ENCODE measurements around the gene PCNX2.
"Not testable (repeated sequence)": the region's sequence is repeated elsewhere in the genome, so short reads cannot be mapped to it uniquely, and the experiment has no call there.

The PCNX2 gene

DNA sequence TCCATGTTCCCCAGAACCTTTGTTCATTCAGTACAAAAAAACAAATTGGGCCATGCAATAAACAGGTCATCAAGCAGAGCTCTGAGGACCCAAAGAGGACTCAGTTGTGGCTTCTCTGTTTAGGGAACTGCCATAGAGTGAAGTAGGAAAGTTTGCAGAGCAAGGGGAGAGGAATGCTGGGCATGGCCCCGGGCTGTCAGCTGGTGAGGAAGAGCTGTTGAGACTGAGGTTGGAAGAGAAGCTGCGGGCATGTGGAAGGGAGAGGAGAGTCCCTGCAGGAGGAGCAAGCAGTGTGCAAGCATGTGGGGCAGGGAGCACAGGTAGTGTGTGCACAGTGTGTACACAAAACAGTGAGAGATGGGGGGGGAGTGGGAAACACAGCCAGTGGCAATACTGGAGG lies 273.3 kb downstream of the PCNX2 start:
- DNase-seq: no peak

DNA sequence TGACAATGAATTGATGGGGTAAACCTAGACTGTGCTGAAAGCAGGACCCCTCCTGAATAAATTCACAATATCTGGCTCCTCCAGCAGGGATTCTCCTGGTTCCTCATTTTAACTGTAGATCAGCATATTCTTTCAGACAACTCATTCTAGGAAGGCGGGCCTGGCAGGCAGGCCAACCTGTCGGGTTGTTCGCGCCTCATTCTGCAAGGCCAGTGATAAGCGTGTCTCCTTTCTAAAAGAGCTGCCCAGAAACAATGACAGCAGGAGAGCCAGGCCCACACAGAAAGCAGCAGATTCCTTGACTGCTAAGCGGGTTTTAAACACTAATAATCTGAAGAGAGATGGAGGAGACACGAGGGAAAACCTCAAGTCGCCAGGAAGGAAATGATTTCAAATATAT lies 275.1 kb downstream of the PCNX2 start:
- peak in 1 of 51 donors; percentile 10 for DNase-seq

DNA sequence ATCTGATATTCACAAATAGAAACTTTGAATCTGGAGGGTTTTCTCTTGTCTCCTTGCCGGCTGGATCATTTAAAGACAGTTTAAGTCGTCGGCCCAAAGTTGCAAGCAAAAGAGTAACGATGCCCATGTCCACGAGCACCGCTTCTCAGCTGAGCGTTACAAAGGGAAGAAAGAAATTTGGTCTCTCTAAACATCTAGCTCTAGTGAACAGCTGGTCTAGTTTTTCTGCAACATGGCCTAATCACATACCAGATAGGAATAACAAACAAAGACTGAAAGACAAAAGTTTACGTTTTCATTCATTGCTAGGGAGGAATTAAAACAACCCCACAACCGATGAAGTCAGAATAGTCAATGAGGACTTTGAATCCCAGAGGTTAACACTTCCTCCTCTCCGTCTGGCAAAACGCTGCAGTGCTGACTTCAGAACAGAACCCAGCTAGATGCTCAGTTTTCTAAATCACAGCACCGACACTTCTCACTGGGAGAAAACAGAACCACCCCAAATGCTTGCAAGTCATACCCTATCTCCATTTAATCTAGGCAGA lies 275.7 kb downstream of the PCNX2 start:
- DNase-seq: no peak

DNA sequence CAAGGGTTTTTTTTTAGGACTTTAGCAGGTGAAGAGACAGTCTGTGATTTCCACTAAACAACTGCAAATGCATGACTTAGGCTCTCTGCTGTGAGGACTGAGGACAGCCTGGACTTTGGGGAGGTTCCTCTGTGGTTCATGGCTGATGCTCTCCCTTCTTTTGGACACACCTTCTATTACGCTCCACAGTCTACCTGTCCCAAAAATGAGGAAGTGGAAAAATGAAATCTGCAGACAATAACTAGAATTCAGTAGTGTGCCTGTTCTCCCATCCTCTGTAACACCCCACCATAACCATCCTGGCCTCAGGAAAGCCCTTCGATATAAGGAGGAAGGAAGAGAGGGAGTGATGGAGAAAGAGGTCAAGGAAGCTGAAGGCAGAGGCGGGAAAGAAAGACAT lies 276.4 kb downstream of the PCNX2 start:
- no peak for DNase-seq

DNA sequence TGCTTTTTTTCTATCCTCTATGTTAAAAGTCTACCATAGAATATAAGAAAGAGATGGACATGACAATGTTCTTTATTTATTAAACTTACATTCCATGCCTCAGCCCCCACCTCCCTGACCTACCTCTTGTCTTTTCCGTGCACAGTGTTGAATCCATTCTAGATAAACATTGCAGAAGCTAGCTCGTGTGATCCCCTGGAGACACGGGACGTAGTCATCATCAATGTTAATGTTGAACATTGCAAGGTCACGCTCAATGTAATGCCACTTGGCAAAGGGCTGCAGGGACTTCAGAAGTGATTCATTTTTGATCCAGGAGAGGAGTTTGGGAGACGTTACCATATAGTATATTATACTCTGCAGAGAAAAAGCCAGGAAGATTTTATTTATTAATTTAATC lies 278.7 kb downstream of the PCNX2 start:
- no peak for DNase-seq

DNA sequence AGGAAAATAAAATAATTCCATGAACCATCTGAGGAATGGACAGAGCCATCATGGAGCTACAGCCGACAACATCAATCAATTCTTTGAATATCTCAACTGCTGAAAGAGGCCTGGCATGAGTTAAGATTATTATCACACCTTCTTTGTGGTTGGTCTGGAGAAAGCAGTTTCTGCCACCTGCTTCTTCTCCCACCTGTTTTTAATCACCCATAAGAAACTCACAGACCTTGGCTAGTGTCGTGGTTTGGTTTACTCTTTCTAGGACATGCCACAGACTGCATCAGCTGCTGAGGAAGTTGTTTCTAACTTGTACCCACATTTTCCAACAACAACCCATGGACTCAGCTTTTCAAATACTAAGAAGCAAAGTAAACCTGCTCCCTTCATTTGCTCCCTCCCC lies 279.6 kb downstream of the PCNX2 start:
- DNase-seq: no peak

DNA sequence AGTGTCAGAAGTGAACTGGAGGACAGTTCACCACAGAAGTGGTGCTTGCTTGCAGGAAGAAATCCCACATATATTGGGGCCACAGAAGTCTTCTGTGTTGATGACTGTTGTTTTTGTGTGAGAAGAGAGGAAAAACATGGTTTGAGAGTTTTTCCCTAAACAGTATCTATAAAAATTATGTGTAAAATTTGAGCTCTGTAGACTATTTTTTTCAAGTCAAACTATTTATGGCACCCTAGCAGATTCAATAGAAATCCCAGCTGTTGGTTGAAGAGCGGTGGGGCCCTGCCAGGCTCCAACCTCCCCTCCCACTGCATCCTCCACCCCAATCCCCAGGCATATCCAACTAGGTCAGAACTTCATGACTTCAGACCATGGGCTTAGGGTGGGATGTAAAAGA lies 283.5 kb downstream of the PCNX2 start:
- no peak for DNase-seq

DNA sequence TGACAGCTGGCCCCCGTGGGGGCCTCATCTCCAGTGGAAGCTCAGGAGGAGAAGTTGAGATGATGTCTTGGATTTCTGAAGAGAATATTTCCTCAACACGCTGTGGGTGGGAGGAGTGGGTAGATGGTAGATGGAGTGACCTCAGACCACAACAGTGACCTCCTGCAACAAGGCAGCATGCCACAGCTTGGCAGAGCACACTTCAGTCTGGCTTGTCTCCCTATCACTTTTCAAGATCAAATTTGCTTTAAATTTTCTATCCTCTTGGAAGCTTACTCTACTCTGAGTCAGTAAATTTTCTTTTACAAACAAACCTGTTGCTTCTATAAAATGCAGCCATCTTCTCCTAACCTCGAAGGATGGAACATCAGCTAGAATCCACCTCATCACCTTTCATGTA lies 285.4 kb downstream of the PCNX2 start:
- no peak for DNase-seq

DNA sequence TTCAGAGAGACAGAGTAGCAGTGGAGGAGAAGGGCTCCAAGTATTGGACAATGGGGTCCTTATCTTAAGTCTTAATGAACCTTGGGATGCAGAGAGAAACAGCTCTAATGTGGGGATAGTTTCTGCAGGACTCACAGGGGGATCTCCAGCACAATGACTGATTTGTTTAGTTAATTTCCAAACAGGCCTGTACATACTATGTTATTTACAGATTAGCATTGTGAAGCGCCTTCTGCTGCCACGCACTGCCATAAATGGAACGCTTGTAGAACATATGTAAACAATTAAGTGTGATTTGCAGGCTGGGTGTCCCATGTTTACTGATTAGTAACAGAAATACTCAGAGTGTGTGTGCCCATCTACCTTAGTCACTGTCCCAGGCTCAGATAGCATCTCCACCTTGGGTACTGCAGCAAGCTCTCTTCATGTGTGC lies 289.0 kb downstream of the PCNX2 start:
- no peak for DNase-seq

DNA sequence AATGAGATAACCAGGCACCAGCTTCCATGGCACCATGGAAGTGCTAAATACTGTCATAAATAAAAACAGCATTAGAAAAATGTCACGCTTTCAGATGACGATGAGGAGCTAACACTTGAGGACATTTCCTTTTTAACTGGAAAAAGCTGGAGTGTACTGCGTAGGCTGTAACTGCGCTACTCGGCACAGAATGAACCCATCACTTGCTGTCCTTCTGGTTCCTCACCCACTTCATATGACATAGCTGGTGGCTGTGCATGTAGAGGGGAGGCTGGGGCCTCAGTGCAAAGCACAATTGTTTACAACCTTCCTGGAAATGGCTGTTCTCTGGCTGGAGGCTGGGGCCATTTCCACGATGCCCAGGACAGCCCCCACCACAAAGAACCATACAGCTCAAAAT lies 289.4 kb downstream of the PCNX2 start:
- DNase-seq: no peak

DNA sequence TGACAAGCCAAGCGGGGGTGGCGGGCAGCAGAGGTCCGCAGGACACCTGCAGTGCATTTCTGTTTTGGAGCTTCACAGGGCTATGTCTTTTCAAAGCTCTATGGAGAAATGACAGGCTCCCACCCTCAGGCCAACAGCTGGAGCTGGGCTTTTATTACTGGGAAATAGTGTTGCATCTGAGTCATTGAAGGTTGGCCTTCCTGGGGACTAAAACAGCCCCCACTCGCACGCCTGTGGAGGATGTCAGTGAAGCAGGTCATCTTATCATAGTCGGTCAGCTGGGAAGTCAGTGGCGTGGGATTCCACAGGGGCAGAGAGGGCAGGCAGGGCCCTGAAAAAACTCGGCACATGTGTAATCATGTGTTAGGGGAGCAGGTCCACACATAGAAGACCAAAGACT lies 289.8 kb downstream of the PCNX2 start:
- DNase-seq: no peak

DNA sequence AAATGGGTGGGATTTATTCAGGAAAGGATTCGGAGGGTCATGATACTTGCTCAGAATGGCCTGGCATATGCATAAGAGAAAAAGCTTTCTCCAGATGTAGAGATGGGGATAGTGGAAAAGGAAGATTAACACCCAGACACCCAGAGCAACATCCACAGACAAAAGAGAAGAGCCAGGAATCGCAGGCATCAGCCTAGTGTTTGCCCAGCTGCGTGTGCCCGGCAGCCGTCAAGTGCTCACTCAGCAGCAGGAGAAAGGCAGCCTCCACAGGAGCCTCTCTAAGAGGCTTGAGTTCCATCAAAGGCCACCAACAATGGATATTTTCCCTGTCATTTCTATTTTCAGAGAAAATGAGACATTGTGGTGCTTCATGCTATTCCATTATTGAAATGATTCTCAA lies 290.4 kb downstream of the PCNX2 start:
- no peak for DNase-seq

DNA sequence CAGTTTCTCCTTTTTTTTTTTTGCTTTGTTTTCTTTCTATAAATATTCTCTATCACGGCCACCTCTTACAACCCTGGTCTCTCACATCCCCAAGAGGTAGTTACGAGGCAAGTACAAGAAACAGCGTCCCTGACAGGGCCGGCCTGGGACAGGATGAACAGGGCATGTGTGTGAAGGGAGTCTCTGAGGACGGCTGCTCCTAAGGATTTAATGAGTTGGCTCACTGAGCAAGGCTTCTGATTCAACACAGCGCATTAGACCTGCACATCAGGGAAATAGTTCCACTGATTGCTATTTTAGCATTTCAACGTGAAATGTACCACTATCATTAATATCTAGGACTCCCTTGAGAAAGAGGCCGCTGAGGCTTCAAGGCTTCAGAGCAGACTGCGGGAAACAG lies 291.1 kb downstream of the PCNX2 start:
- DNase-seq: no peak

DNA sequence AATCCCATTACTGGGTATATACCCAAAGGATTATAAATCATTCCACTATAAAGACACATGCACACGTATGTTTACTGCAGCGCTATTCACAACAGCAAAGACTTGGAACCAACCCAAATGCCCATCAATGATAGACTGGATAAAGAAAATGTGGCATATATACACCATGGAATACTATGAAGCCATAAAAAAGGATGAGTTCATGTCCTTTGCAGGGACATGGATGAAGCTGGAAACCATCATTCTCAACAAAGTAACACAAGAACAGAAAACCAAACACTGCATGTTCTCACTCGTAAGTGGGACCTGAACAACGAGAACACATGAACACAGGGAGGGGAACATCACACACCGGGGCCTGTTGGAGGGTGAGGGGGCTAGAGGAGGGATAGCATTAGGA lies 291.9 kb downstream of the PCNX2 start:
- DNase-seq: not testable (repeated sequence)

DNA sequence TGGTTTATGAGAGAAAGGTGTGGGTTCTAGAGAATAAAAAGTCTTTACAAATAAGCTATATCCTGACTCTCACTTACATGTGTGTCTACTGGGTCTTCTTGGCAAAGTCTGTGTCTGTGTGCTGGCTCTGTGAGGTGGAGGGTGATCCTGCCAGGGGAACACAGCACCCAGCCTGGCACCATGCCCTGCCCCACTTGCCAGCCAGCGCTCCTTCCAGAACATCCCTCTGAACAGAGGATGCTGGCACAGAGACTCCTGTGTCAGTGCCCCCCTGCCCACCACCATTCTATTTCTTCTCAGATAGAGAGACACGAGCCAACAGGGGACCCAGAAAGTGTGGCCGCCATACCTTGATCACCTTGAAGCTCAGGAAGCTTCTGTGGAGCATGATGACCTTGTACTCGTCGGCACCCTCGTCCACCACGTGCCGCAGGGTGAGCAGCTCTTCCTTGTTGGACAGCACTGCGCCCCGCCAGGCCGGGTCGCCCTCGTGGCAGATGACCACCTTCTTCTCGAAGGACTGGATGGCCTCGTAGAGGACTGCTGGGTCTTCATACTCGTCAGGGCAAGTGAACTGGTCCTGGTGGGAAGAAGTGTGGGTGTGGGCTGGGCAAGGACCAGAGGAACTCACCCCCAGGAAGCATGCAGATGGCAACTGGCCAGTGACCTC lies 295.4 kb downstream of the PCNX2 start:
- no peak for DNase-seq

DNA sequence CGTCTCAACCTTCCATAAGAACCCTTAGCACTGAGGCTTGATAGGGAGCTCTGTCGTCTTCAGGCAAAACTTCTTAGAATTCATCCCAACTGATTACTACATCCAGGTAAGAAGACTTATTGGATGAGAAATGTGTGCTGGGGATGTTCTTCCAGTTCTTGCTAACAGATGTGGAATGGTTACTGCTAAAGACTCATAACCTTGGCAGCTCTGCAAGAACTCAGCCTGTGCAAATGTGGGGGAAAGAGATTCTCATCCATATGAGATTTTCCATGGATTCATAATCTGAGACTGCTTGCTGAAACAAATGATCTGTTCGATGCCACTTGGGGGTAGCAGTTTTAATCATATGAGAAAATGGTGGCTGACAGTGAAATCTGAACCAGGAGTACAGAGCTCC lies 296.9 kb downstream of the PCNX2 start:
- DNase-seq: no peak

DNA sequence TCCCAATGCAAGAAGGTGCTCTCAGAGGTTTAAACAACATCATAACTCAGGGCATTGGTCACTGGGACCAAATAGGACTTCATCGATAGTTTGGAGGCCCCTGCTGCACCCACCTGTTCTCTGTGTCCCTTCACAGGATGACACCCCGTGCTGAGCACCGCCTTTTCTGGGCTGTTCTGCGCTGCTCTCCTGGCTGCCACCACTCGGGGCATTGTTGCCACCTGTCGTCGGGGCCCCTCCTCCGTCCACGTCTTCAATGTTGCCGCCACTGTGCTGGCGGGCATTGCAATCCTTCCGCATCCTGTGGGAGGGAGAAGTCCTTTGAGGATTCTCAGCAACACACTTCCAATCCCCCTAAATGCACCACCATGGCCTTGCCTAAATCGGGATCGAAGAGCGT lies 297.4 kb downstream of the PCNX2 start:
- no peak for DNase-seq

DNA sequence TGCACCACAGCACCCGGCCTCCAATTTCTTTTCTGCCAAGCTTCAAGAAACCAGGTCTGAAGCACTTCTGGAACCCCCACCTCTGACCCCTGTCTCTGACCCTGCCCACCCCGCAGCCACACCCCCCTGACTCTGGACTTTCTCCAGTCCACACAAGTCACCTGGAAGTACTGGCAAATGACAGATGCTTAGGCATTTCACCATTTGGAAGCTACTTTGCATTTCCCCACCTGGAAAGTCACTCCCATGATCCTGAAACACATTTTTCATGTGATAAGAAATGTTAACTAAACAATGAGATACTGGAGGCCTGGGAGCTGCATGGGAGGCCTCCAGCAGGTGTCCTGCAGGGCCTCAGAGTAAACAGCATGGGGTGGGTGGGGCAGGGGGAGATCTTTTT lies 299.4 kb downstream of the PCNX2 start:
- no peak for DNase-seq

DNA sequence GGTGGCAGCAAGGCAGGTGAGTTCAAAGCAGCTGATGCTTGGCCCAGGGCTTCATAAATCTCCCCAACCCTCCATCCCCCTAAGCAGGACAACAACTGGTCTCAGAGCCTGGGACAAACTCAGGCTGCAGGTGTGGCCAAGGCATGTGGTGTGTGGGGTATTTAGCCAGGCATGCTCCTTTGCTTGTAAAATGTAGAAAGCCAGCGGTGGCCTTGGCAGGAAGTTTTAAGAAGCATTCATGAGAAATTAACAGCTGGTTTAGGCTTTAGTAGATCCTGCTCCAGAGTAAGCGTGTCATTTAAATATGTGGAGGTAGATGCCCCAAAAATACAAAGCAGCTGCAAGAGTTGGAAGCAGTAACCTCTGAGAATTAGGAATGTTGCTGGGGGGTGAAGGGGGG lies 300.3 kb downstream of the PCNX2 start:
- DNase-seq: no peak

DNA sequence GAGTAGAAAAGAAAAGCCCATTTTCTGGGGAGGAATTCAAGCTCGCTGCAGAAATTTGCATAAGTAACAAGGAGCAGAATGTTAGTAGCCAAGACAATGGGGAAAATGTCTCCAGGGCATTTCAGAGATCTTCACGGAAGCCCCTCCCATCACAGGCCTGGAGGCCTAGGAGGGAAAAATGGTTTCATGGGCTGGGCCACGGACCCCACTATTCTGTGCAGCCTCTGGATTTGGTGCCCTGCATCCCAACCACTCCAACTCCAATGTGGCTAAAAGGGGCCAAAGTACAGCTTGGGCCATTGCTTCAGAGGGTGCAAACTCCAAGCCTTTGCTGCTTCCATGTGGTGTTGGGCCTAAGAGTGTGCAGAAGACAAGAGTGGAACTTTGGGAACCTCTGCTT lies 302.0 kb downstream of the PCNX2 start:
- DNase-seq: no peak

DNA sequence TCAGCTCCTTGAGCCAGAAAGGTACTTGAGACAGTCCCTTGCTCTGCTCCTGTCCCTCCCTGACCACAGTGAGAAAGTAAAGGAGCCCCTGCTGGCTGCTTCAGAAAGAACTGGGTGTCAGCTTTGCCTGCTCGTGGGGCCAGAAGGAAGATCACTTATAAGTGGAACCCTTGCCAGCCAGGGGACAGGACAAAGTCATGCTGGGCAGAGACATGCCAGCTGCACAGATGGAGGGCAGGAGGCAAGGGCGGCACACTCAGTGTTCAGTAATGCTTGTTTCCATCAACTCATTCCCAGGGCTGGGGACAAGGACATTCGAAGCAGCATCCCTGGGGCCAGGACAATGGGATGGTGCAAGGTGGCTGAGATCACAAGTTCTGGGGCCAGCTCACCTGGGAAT lies 303.3 kb downstream of the PCNX2 start:
- no peak for DNase-seq

DNA sequence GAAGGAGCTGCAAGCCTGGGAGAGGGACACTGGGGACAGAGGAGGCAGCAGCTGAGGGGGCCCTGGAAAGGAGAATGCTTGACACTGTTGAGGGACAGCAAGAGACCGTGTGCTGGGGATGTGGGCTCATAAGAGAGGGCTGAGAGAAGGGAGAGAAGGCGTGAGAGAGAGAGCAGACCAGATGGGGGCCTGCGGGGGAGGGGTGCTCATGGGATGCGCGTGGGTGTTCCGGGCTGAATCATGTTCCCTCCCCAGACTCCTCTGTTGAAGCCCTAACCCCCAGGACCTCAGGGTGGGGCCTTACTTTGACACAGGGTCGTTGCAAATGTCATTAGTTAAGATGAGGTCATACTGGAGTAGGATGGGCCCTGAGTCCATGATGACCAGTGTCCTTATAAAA lies 304.3 kb downstream of the PCNX2 start:
- no peak for DNase-seq

DNA sequence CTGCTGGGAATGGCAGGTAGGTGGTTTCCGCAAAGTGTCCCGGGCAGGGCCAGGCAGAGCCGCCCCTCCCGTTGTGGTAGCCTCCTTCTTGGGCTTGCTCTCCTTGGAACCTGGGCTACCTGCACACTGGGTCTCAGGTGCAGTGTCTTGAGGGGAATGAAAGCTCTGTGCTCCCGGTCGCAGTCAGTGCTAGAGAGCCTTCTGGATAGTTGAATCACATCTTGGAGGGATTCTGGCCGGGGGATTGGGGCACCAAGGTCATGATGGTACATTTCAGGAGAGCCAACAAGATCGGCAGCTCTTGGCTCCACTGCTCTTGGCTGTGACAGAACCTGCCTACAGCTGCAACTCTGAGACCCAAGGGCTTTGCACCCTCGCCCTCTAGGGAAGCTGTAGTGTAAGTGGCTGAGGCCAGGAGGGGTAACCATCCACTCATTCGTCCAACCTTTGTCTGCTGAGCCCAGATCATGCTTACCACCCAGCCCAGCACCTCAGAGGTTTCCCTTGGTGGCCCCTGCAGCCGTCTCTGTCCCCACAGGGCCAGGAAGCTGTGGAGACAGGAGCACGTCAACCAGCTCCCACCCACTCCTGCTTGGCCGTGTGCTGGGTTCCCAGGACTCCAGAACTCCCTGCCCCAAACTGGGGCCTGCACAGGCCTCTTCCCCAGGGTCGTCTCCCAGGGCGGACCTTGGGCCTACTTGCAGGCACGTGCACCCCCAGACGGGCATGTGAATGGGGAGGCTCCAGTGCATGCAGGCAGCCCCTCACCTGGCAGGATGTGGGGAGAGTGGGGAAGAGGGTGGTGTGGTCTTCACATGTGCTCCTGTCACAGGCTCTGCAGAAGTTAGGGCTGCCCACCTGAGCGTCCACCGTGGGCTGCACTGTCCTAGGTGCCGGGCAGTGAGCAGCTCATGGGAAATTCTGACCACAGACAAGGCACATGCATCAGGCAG lies 305.1 kb downstream of the PCNX2 start:
- no peak for DNase-seq

Measured in hypothalamus (tissue), 51 donors.